Neural progenitor cell (in vitro differentiated cells): ENCODE measurements around the gene ANO3. TPM values are rescaled to one million over a fixed set of nuclear protein-coding genes. Genes with fewer than 3 reads are reported as not detected.

Experiments
- DNase-seq: peaks from one replicate; pipeline ENCODE4 v3.0.0-alpha.2; 2016; ENCODE audit warnings: low spot score
- H2AFZ ChIP-seq: fragments of 200-600 bp; sonication (generic); replicated peaks from 2 replicates; pipeline ENCODE4 v1.6.1; 2016; ENCODE audit warnings: antibody characterized with exemption
- H3F3A ChIP-seq: fragments of 200-600 bp; sonication (generic); 2 replicates; pipeline ENCODE4 v1.6.1; 2016; ENCODE audit warnings: antibody characterized with exemption, low read depth
- H3K27ac ChIP-seq: fragments of 200-600 bp; sonication (generic); 2 replicates; pipeline ENCODE4 v1.5.1; 2016; ENCODE audit warnings: mild to moderate bottlenecking
- H3K27me3 ChIP-seq: fragments of 200-600 bp; sonication (generic); 2 replicates; pipeline ENCODE4 v1.6.1; 2016; ENCODE audit warnings: mild to moderate bottlenecking, moderate library complexity
- H3K36me3 ChIP-seq: fragments of 200-600 bp; sonication (generic); 2 replicates; pipeline ENCODE4 v1.5.1; 2016
- H3K4me1 ChIP-seq: fragments of 200-600 bp; sonication (generic); 2 replicates; pipeline ENCODE4 v1.6.1; 2016; ENCODE audit warnings: mixed run types
- H3K4me2 ChIP-seq: fragments of 200-600 bp; sonication (generic); 2 replicates; pipeline ENCODE4 v1.6.1; 2016
- H3K4me3 ChIP-seq: fragments of 200-600 bp; sonication (generic); 2 replicates; pipeline ENCODE4 v1.5.1; 2016
- H3K79me2 ChIP-seq: fragments of 200-600 bp; sonication (generic); 2 replicates; pipeline ENCODE4 v1.6.1; 2016; ENCODE audit warnings: low read depth
- H3K9ac ChIP-seq: fragments of 200-600 bp; sonication (generic); 2 replicates; pipeline ENCODE4 v1.6.1; 2016
- H3K9me3 ChIP-seq: fragments of 200-600 bp; sonication (generic); 2 replicates; pipeline ENCODE4 v1.5.1; 2016; ENCODE audit warnings: low read depth
- H4K20me1 ChIP-seq: fragments of 200-600 bp; sonication (generic); 2 replicates; pipeline ENCODE4 v1.6.1; 2016; ENCODE audit warnings: low read depth
- H3K27ac Mint-ChIP-seq: 3 replicates; pipeline ENCODE4 v1.8.0; 2021; ENCODE audit warnings: mixed read lengths
- H3K27me3 Mint-ChIP-seq: 2 replicates; pipeline ENCODE4 v1.8.0; 2022; ENCODE audit warnings: low read depth, mild to moderate bottlenecking, inconsistent platforms, moderate library complexity, mixed read lengths; ENCODE audit not compliant: insufficient read depth
- H3K36me3 Mint-ChIP-seq: 3 replicates; pipeline ENCODE4 v1.8.0; 2021; ENCODE audit warnings: mixed read lengths
- H3K4me1 Mint-ChIP-seq: 3 replicates; pipeline ENCODE4 v1.8.0; 2021; ENCODE audit warnings: mixed read lengths
- H3K4me3 Mint-ChIP-seq: 3 replicates; pipeline ENCODE4 v1.8.0; 2021; ENCODE audit warnings: mild to moderate bottlenecking, moderate library complexity, mixed read lengths
- H3K9me3 Mint-ChIP-seq: 3 replicates; pipeline ENCODE4 v1.8.0; 2020; ENCODE audit warnings: mixed read lengths
- CTCF ChIP-seq: fragments of 200-600 bp; sonication (generic); IDR thresholded peaks from 2 replicates; pipeline ENCODE4 v1.5.1; 2017; ENCODE audit warnings: antibody characterized with exemption, mild to moderate bottlenecking
- EZH2 ChIP-seq: fragments of 200-600 bp; sonication (generic); IDR thresholded peaks from 2 replicates; pipeline ENCODE4 v1.6.1; 2017; ENCODE audit warnings: antibody characterized with exemption, mild to moderate bottlenecking, moderate library complexity
- EZH2phosphoT487 ChIP-seq: fragments of 200-600 bp; sonication (generic); IDR thresholded peaks from 2 replicates; pipeline ENCODE4 v1.6.1; 2017; ENCODE audit warnings: antibody characterized with exemption
- total RNA-seq: library from RNA; depleted of rRNA; stranded (reverse); fragments of >200 nt; gene quantifications from 2 replicates; pipeline ENCODE4 v1.2.3, GENCODE V29; 2015; ENCODE audit warnings: low replicate concordance

The ANO3 gene
- total RNA-seq, 1 donor from 2014 or later, result 2.5 TPM

- no peak overlapping the region for H3K4me3 ChIP-seq
- no peak for TF ChIP-seq EZH2
- no peaks in the 10 kb centered on the region for H3K4me1 Mint-ChIP-seq
- H3K27me3 ChIP-seq, result no peaks in the 10 kb centered on the region
- H3K4me3 Mint-ChIP-seq, result no peak overlapping the region
- H3K36me3 Mint-ChIP-seq, result no peaks in the 10 kb centered on the region
- no peak overlapping the region for H3K4me2 ChIP-seq
- no peaks in the 10 kb centered on the region for H3K9me3 Mint-ChIP-seq
- H4K20me1 ChIP-seq, result no peaks in the 10 kb centered on the region
- no peaks in the 10 kb centered on the region for H3K36me3 ChIP-seq
- no peak overlapping the region for H3K9ac ChIP-seq
- no peaks in the 10 kb centered on the region for H3F3A ChIP-seq
- no peak overlapping the region for H3K27ac ChIP-seq
- no peak for DNase-seq
- no peaks in the 10 kb centered on the region for H3K79me2 ChIP-seq
- H3K27ac Mint-ChIP-seq, result no peak overlapping the region
- H3K27me3 Mint-ChIP-seq, result no peaks in the 10 kb centered on the region
- H3K9me3 ChIP-seq, result no peaks in the 10 kb centered on the region
- H2AFZ ChIP-seq, result no peak overlapping the region
- no peaks in the 10 kb centered on the region for H3K4me1 ChIP-seq
These were observed 343.5 kb downstream of the ANO3 start for GRCh38 chr11:26675233-26675928.

GRCh38 chr11:26676641-26677040, 344.7 kb downstream of the ANO3 start:
- H3K36me3 ChIP-seq, result no peaks in the 10 kb centered on the region
- no peaks in the 10 kb centered on the region for H4K20me1 ChIP-seq
- Mint-ChIP-seq H3K4me3 (no peak overlapping the region), H3K4me1 (no peaks in the 10 kb centered on the region), H3K36me3 (no peaks in the 10 kb centered on the region), H3K27me3 (no peaks in the 10 kb centered on the region), H3K27ac (no peak overlapping the region), H3K9me3 (no peaks in the 10 kb centered on the region)
- no peaks in the 10 kb centered on the region for H3K9me3 ChIP-seq
- no peak overlapping the region for H3K9ac ChIP-seq
- TF ChIP-seq CTCF, result no peak
- H3K79me2 ChIP-seq, result no peaks in the 10 kb centered on the region
- H3F3A ChIP-seq, result no peaks in the 10 kb centered on the region
- H3K27me3 ChIP-seq, result no peaks in the 10 kb centered on the region
- DNase-seq, result no peak
- H3K4me2 ChIP-seq, result no peak overlapping the region
- H3K27ac ChIP-seq, result no peak overlapping the region
- no peak overlapping the region for H2AFZ ChIP-seq
- H3K4me3 ChIP-seq, result no peak overlapping the region
- H3K4me1 ChIP-seq, result no peaks in the 10 kb centered on the region

GRCh38 chr11:26677566-26677965, 345.6 kb downstream of the ANO3 start:
- H3K4me1 ChIP-seq, result no peaks in the 10 kb centered on the region
- H3F3A ChIP-seq, result no peaks in the 10 kb centered on the region
- no peaks in the 10 kb centered on the region for H3K36me3 Mint-ChIP-seq
- H3K27me3 Mint-ChIP-seq, result no peaks in the 10 kb centered on the region
- no peak overlapping the region for H3K4me2 ChIP-seq
- no peak overlapping the region for H3K9ac ChIP-seq
- H4K20me1 ChIP-seq, result no peaks in the 10 kb centered on the region
- no peaks in the 10 kb centered on the region for H3K36me3 ChIP-seq
- no peaks in the 10 kb centered on the region for H3K9me3 ChIP-seq
- no peak overlapping the region for H3K27ac Mint-ChIP-seq
- no peaks in the 10 kb centered on the region for H3K4me1 Mint-ChIP-seq
- H2AFZ ChIP-seq, result no peak overlapping the region
- H3K27ac ChIP-seq, result no peak overlapping the region
- TF ChIP-seq EZH2phosphoT487, result no peak
- TF ChIP-seq CTCF, result no peak
- no peak for TF ChIP-seq EZH2
- H3K4me3 Mint-ChIP-seq, result no peak overlapping the region
- H3K4me3 ChIP-seq, result no peak overlapping the region
- H3K79me2 ChIP-seq, result no peaks in the 10 kb centered on the region
- H3K9me3 Mint-ChIP-seq, result no peaks in the 10 kb centered on the region
- no peak for DNase-seq
- H3K27me3 ChIP-seq, result no peaks in the 10 kb centered on the region

- H3K4me3 Mint-ChIP-seq, result no peak overlapping the region
- no peaks in the 10 kb centered on the region for H3K27me3 Mint-ChIP-seq
- Histone ChIP-seq H3K36me3 (no peaks in the 10 kb centered on the region), H3F3A (no peaks in the 10 kb centered on the region), H3K4me2 (no peak overlapping the region), H3K79me2 (no peaks in the 10 kb centered on the region), H3K27me3 (no peaks in the 10 kb centered on the region), H4K20me1 (no peaks in the 10 kb centered on the region), H3K9me3 (no peaks in the 10 kb centered on the region), H3K4me1 (no peaks in the 10 kb centered on the region), H3K4me3 (no peak overlapping the region), H3K27ac (no peak overlapping the region), H3K9ac (no peak overlapping the region), H2AFZ (no peak overlapping the region)
- no peak overlapping the region for H3K27ac Mint-ChIP-seq
- TF ChIP-seq EZH2phosphoT487, result no peak
- no peak for DNase-seq
- H3K4me1 Mint-ChIP-seq, result no peaks in the 10 kb centered on the region
- H3K9me3 Mint-ChIP-seq, result no peaks in the 10 kb centered on the region
- no peaks in the 10 kb centered on the region for H3K36me3 Mint-ChIP-seq
These were observed 355.4 kb downstream of the ANO3 start for GRCh38 chr11:26687351-26687750.
